Uterus (tissue), 2 donors: ENCODE measurements around the gene GARNL3.

Experiments
- POLR2A ChIP-seq, 2 donors: fragments of 450-650 bp; IDR thresholded peaks; one replicate each; pipeline ENCODE4 v1.6.1; 2016; ENCODE audit warnings: antibody characterized with exemption in 2 of 2, mild to moderate bottlenecking in 1 of 2, moderate library complexity in 1 of 2
- TF ChIP-seq, protein P1 (sequence below), 4 experiments: fragments of 200-600 bp in 2 of 4; fragments of 450-650 bp in 2 of 4; sonication (generic) in 2 of 4; IDR thresholded peaks; one replicate each; pipeline ENCODE4 v1.5.1; 2016 to 2019; ENCODE audit warnings: antibody characterized with exemption in 4 of 4, mild to moderate bottlenecking in 2 of 4, moderate library complexity in 1 of 4

DNA sequence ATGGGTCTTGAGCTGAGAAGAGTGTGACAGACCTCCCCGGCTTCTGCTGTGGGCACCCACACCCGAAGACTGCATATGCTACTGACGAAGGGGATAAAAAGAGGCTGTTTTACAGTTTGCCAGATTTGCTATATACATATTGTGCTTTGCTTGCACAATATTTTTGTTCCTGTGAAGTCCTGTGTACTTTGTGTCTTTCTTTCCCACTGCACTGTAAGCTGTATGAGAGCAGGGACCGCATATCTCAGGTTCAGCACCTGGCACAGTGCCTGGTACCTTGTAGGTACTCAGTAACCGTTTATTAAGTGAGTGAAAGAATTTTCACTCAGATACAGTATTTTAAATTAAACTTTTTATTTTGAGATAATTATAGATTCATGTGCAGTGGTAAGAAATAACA, 8.2 kb upstream of the GARNL3 start:
- TF ChIP-seq, protein P1, sequence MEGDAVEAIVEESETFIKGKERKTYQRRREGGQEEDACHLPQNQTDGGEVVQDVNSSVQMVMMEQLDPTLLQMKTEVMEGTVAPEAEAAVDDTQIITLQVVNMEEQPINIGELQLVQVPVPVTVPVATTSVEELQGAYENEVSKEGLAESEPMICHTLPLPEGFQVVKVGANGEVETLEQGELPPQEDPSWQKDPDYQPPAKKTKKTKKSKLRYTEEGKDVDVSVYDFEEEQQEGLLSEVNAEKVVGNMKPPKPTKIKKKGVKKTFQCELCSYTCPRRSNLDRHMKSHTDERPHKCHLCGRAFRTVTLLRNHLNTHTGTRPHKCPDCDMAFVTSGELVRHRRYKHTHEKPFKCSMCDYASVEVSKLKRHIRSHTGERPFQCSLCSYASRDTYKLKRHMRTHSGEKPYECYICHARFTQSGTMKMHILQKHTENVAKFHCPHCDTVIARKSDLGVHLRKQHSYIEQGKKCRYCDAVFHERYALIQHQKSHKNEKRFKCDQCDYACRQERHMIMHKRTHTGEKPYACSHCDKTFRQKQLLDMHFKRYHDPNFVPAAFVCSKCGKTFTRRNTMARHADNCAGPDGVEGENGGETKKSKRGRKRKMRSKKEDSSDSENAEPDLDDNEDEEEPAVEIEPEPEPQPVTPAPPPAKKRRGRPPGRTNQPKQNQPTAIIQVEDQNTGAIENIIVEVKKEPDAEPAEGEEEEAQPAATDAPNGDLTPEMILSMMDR (IDR thresholded peaks at IDR 0.05), result no peak
- TF ChIP-seq POLR2A (IDR thresholded peaks at IDR 0.05), result no peak
